ENCODE measurements around the gene SLC4A1.
A peak's percentile ranks its signal among the peaks of the same experiment; 100 is the strongest.
"Not testable (repeated sequence)": the region's sequence is repeated elsewhere in the genome, so short reads cannot be mapped to it uniquely, and the experiment has no call there.

The SLC4A1 gene

DNA sequence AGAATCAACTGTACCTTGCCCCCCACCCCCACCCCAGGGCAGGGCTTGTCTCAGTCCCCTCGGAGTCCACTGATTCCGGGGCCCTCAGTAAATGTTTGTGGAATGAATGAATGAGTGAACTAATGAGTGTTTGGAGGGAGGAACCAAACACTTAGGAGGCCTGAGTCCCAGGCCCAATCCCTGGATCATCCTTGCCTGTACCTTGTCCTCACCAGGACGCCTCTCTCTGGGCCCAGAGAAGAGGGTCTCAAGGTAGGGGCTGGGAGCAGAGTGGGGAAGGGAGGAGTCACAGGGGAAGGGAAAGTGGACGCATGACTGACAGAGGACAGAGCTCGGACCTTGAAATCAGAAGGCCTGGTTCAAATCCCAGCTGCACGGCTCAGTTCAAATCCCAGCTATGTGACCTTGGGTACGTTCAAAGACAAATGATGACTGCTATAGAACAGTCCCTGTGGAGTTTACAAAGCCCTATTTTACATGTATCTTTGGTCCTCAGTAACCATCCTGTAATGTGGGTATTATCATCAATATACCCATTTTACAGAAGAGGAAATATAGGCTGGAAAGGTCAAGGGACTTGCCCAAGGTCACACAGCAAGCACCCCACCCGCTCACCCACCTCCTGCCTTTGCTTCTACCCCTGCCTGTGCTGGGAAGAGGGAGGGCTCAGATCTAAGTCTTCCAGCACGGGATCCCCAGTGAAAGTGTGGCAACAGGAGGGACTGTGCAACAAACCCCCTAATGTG, 18.3 kb downstream of the SLC4A1 start:
- DNase-seq (ENCODE audit: insufficient read length, low spot score) = no peak
- TF ChIP-seq TAF1 (IDR thresholded peaks at IDR 0.05; ENCODE audit: low read depth, low read length) (no peak), PAX5 (IDR thresholded peaks at IDR 0.05; ENCODE audit: insufficient read depth, low read length, severe bottlenecking) (no peak), SPI1 (IDR thresholded peaks at IDR 0.05; ENCODE audit: low read depth, low read length) (no peak), POLR2AphosphoS5 (IDR thresholded peaks at IDR 0.05; ENCODE audit: low read depth, low read length) (no peak), POLR2A (IDR thresholded peaks at IDR 0.05; ENCODE audit: low read depth, low read length) (no peak), POU2F2 (IDR thresholded peaks at IDR 0.05; ENCODE audit: low read depth, low read length) (no peak)
- no peak for FAIRE-seq

- no peak for DNase-seq (ENCODE audit: insufficient read length, low spot score)
- TF ChIP-seq SPI1 (IDR thresholded peaks at IDR 0.05; ENCODE audit: low read depth, low read length) = no peak
- FAIRE-seq = peak; percentile 20
These were observed 19.8 kb downstream of the SLC4A1 start for GRCh38 chr17:44247876-44248736.

DNA sequence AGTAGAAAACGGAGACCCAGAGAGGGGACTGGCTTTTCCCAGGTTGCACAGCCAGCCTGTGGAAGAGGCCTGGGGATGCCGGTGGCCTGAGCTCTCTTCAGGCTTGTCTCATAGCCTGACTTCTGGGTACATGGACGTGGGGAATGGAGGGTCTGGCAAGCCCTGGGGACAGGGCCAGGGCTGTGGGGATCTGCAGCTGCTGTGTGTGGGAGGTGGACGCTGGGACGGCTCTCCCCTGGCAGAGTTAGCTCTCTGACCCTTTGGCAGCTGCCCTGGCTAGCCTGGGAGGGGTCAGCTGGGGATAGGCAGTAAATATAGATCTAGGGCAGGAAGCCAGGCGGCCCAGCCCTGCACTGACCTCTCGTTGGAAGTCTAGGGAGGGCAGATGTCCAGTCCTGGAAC, 20.5 kb downstream of the SLC4A1 start:
- TF ChIP-seq PAX5 (IDR thresholded peaks at IDR 0.05; ENCODE audit: insufficient read depth, low read length, severe bottlenecking) (no peak), POLR2A (IDR thresholded peaks at IDR 0.05; ENCODE audit: low read depth, low read length) (no peak), POU2F2 (IDR thresholded peaks at IDR 0.05; ENCODE audit: low read depth, low read length) (no peak), POLR2AphosphoS5 (IDR thresholded peaks at IDR 0.05; ENCODE audit: low read depth, low read length) (no peak), TAF1 (IDR thresholded peaks at IDR 0.05; ENCODE audit: low read depth, low read length) (no peak), SPI1 (IDR thresholded peaks at IDR 0.05; ENCODE audit: low read depth, low read length) (no peak)
- FAIRE-seq (no peak), DNase-seq (ENCODE audit: insufficient read length, low spot score) (no peak)

DNA sequence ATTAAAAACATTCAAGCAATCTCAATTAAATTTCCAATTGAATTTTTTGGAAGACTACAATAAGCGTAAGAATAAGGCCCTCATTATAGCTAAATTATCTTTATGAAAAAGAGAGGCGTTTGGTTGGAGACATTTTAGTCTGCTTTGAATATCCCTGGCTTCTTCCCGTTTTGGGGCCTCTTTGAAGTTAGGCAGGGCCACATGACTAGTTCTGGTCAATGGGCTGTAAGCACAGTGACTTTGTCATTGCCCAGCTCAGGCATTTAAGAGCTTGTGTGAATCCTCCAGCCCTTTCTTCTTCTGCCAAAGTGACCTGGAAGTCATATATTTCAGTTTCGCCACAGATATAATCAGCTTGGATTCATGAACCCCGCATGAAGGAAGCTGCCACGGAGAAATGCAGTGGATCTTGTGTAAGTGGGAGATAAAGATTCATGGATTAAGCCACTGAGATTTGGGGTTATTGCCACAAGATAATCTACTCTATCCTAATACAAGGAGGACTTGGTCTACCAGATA, 26.8 kb downstream of the SLC4A1 start:
- TF ChIP-seq TAF1 (IDR thresholded peaks at IDR 0.05; ENCODE audit: low read depth, low read length) (no peak), POLR2AphosphoS5 (IDR thresholded peaks at IDR 0.05; ENCODE audit: low read depth, low read length) (no peak), POU2F2 (IDR thresholded peaks at IDR 0.05; ENCODE audit: low read depth, low read length) (no peak), PAX5 (IDR thresholded peaks at IDR 0.05; ENCODE audit: insufficient read depth, low read length, severe bottlenecking) (no peak), POLR2A (IDR thresholded peaks at IDR 0.05; ENCODE audit: low read depth, low read length) (no peak), SPI1 (IDR thresholded peaks at IDR 0.05; ENCODE audit: low read depth, low read length) (no peak)
- no peak for DNase-seq (ENCODE audit: insufficient read length, low spot score)
- FAIRE-seq = no peak

- DNase-seq (ENCODE audit: insufficient read length, low spot score); FAIRE-seq: not testable (repeated sequence)
These were observed 30.0 kb downstream of the SLC4A1 start for GRCh38 chr17:44237886-44238285.

DNA sequence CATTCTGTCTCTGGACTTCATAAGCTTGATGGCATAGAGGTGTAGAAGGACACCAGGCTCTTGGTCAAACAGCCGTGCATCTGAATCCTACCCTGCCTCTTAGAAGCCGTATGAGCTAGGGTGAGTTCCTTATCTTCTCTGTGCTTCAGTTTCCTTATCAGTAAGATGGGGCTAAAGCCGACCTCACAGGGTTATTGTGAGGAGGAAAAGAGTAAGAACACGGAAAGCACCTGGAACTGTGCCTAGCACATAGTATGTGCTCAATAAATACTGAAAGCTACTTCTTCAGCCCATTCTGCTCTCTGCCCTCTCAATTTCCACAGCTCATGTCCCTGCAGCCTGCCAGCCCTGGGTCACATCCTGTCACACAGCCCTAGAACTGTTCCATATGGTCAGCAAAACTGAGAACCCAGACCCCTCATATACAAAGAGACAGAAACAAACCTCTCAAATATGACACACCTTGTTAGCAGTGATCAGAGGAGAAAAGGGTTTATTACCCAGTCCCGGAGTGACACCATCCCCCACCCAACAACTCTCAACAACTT, 31.4 kb downstream of the SLC4A1 start:
- TF ChIP-seq SPI1 (IDR thresholded peaks at IDR 0.05; ENCODE audit: low read depth, low read length) = peak; percentile 18; the same call in 1 of the 2 replicates
- no peak for TF ChIP-seq POLR2A (IDR thresholded peaks at IDR 0.05; ENCODE audit: low read depth, low read length)
- TF ChIP-seq PAX5 (IDR thresholded peaks at IDR 0.05; ENCODE audit: insufficient read depth, low read length, severe bottlenecking) = no peak
- FAIRE-seq = no peak
- no peak for DNase-seq (ENCODE audit: insufficient read length, low spot score)

- no peak for TF ChIP-seq POU2F2 (IDR thresholded peaks at IDR 0.05; ENCODE audit: low read depth, low read length)
- TF ChIP-seq SPI1 (IDR thresholded peaks at IDR 0.05; ENCODE audit: low read depth, low read length) = no peak
- no peak for TF ChIP-seq POLR2AphosphoS5 (IDR thresholded peaks at IDR 0.05; ENCODE audit: low read depth, low read length)
- TF ChIP-seq PAX5 (IDR thresholded peaks at IDR 0.05; ENCODE audit: insufficient read depth, low read length, severe bottlenecking) = no peak
- no peak for TF ChIP-seq TAF1 (IDR thresholded peaks at IDR 0.05; ENCODE audit: low read depth, low read length)
- TF ChIP-seq POLR2A (IDR thresholded peaks at IDR 0.05; ENCODE audit: low read depth, low read length) = no peak
- no peak for DNase-seq (ENCODE audit: insufficient read length, low spot score)
- FAIRE-seq = no peak
These were observed 32.4 kb downstream of the SLC4A1 start for GRCh38 chr17:44235583-44235936.

DNA sequence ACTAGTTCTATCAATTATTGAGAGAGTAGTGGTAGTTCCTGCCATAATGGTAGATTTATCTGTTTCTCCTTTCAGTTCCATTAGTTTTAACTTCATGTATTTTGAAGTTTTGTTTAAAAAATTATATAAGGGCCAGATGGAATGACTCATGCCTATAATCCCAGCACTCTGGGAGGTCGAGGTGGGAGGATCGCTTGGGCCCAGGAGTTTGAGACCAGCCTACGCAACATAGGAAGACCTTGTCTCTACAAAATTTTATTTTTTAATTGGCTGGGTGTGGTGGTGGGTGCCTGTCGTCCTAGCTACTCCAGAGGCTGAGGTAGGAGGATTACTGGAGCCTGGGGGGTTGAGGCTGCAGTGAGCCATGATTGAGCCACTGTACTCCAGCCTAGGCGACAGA, 34.4 kb downstream of the SLC4A1 start:
- no peak for TF ChIP-seq TAF1 (IDR thresholded peaks at IDR 0.05; ENCODE audit: low read depth, low read length)
- no peak for TF ChIP-seq POU2F2 (IDR thresholded peaks at IDR 0.05; ENCODE audit: low read depth, low read length)
- no peak for TF ChIP-seq SPI1 (IDR thresholded peaks at IDR 0.05; ENCODE audit: low read depth, low read length)
- TF ChIP-seq PAX5 (IDR thresholded peaks at IDR 0.05; ENCODE audit: insufficient read depth, low read length, severe bottlenecking) = no peak
- no peak for TF ChIP-seq POLR2AphosphoS5 (IDR thresholded peaks at IDR 0.05; ENCODE audit: low read depth, low read length)
- no peak for TF ChIP-seq POLR2A (IDR thresholded peaks at IDR 0.05; ENCODE audit: low read depth, low read length)
- no peak for FAIRE-seq
- DNase-seq (ENCODE audit: insufficient read length, low spot score) = no peak

DNA sequence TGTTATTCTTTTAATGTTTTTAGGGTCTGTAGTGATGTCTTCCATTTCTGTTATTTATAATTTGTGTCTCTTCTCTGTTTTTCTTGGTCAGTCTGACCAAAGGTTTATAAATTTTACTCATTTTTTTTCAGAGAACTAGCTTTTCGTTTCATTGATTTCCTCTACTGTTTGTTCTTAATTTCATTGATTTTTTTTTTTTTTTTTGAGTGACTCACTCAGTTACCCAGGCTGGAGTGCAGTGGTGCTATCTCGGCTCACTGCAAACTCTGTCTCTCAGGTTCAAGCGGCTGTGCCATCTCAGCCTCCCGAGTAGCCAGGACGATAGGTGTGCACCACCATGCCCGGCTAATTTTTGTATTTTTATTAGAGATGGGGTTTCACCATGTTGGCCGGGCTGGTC, 35.9 kb downstream of the SLC4A1 start:
- DNase-seq (ENCODE audit: insufficient read length, low spot score) (no peak), FAIRE-seq (no peak)
- no peak for TF ChIP-seq SPI1 (IDR thresholded peaks at IDR 0.05; ENCODE audit: low read depth, low read length)
- no peak for TF ChIP-seq PAX5 (IDR thresholded peaks at IDR 0.05; ENCODE audit: insufficient read depth, low read length, severe bottlenecking)
- no peak for TF ChIP-seq POLR2A (IDR thresholded peaks at IDR 0.05; ENCODE audit: low read depth, low read length)
- no peak for TF ChIP-seq POLR2AphosphoS5 (IDR thresholded peaks at IDR 0.05; ENCODE audit: low read depth, low read length)
- TF ChIP-seq TAF1 (IDR thresholded peaks at IDR 0.05; ENCODE audit: low read depth, low read length) = no peak
- TF ChIP-seq POU2F2 (IDR thresholded peaks at IDR 0.05; ENCODE audit: low read depth, low read length) = no peak

Measured in GM12891 (cell line).